ENCODE measurements around the gene SREBF1. TPM values are rescaled to one million over a fixed set of nuclear protein-coding genes. Genes with fewer than 3 reads are reported as not detected.

The SREBF1 gene
- total RNA-seq, 1 donor = 92.0 TPM

DNA sequence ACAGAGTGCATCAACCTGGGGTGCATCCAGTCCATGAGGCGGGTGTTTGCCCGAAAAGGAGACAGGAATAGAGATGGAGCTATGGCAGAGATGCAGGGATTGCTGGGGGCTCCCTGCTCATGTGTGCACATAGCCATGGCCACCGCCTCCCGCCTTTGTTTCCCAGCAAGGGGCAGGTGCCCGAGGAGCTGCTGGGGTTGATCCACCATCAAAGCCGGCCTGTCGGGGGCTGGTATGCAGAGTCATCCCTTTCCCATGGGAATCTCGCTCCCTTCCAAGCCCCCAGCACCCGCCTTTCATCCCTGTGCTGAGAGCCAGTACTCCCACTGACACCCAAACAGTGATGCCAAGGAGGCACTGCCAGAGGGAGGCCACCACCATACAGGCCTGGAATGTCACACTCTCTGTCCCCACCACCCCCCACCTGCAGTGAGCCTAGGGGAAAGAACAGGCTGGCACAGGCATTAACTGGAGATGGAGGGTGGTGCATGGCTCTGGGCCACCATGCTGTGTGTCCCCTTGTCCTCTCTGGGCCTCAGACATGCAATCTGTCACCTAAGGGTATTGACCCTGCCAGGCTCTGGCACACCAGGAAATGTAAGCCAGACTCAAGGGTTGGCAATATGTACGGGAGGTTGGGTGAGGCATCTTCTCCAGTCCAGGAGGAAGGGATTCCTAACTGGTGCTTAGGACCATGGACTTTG, 65.1 kb downstream of the SREBF1 start:
- DNase-seq (ENCODE audit: low read depth) = no peak
- TF ChIP-seq, protein P1, sequence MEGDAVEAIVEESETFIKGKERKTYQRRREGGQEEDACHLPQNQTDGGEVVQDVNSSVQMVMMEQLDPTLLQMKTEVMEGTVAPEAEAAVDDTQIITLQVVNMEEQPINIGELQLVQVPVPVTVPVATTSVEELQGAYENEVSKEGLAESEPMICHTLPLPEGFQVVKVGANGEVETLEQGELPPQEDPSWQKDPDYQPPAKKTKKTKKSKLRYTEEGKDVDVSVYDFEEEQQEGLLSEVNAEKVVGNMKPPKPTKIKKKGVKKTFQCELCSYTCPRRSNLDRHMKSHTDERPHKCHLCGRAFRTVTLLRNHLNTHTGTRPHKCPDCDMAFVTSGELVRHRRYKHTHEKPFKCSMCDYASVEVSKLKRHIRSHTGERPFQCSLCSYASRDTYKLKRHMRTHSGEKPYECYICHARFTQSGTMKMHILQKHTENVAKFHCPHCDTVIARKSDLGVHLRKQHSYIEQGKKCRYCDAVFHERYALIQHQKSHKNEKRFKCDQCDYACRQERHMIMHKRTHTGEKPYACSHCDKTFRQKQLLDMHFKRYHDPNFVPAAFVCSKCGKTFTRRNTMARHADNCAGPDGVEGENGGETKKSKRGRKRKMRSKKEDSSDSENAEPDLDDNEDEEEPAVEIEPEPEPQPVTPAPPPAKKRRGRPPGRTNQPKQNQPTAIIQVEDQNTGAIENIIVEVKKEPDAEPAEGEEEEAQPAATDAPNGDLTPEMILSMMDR (IDR thresholded peaks at IDR 0.05; ENCODE audit: insufficient read depth, low read depth, low read length) = no peak
- H3K4me3 ChIP-seq (ENCODE audit: low read depth, low read length) = no peak overlapping the region

DNA sequence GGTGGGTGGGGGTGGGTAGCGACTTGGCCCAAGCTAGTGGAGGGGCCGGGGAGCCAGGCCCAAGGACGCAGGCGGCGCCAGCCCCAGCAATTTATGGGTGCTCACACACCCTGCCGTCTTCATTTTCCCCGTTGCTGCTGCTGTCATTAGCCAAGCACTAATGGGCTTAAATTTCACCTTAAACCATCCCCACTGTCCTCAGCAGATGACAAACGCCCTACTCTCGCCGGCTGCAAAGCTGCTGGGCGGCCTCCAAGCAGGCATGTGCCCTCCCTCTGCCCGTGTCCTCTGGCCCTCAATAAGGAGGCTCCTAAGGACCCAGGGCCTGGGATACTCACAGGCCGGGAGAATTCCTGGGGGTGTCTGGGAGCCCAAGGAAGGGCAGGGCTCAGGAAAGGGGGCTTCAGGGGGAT, 66.1 kb downstream of the SREBF1 start:
- TF ChIP-seq, protein P1 (IDR thresholded peaks at IDR 0.05; ENCODE audit: insufficient read depth, low read depth, low read length) = no peak
- no peak for DNase-seq (ENCODE audit: low read depth)
- no peak overlapping the region for H3K4me3 ChIP-seq (ENCODE audit: low read depth, low read length)

DNA sequence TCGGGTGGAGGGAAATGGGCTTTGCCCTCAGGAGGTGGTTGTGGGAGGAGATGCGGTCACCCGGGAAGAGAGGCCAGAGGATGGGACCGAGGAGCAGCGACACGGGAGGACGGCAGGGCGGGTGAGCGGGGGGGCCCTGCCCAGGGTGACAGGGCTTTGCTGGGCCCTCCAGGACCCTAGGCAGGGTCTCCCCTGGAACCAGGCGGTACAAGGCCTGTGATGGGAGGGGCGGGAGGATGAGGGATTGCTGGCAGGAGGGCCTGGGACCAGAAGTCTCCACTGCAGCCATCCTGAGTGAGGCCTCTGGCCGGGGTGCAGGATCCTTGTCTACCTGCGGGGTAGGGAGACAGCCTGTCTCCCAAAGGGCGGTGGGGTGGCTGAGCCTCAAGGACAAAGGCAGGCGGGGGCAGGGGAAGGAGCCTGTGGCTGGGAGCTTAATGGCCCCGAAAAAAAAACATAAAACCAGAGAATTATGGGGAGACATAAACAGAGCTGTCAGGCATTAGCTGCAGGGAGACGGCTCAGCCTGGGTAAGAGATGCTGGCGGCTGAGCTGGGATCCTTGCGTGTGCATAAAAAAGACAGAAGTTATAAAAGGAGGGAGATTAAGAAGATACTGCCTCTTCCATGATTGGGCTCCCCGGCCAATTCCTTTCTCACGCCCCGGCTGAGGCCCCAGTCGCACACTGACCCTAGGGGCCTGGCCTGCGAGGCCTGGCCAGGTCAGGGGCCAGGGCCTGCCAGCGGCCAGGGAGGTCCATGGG, 66.7 kb downstream of the SREBF1 start:
- DNase-seq (ENCODE audit: low read depth) = no peak
- H3K4me3 ChIP-seq (ENCODE audit: low read depth, low read length) = no peak overlapping the region
- TF ChIP-seq, protein P1 (IDR thresholded peaks at IDR 0.05; ENCODE audit: insufficient read depth, low read depth, low read length) = no peak

DNA sequence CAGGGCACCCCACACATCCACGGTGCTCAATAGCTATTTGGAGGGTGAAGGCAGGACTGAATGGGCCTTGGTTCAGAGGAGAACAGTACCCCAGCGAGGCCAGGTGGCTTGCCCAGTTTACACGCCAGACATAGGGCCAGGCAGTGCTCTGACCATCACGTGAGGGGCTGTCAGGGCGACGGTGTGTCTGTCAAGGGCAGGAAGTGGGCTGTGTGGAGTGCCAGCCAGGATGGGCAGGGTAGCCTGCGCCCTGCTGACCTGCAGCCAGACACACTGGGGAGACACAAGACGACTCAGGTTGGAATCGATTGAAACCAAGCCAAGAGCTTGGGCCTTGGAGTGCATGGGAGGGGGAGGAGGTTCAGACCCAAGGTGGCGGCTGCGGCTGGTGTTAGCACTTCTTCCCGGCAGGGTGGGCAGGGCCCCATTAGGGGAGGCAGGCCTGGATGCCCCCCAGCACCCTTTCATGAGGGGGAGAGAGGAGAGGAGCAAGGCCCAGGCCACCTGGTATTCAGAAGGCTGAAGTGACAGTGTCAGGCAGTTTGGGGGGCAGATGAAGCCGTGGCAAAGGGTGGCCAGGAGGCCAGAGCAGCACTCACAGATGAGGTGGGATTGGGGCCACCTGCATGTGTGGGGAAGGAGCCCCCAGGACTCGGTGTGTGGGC, 68.2 kb downstream of the SREBF1 start:
- TF ChIP-seq, protein P1 (IDR thresholded peaks at IDR 0.05; ENCODE audit: insufficient read depth, low read depth, low read length) = no peak
- DNase-seq (ENCODE audit: low read depth) = no peak
- H3K4me3 ChIP-seq (ENCODE audit: low read depth, low read length) = no peak overlapping the region

DNA sequence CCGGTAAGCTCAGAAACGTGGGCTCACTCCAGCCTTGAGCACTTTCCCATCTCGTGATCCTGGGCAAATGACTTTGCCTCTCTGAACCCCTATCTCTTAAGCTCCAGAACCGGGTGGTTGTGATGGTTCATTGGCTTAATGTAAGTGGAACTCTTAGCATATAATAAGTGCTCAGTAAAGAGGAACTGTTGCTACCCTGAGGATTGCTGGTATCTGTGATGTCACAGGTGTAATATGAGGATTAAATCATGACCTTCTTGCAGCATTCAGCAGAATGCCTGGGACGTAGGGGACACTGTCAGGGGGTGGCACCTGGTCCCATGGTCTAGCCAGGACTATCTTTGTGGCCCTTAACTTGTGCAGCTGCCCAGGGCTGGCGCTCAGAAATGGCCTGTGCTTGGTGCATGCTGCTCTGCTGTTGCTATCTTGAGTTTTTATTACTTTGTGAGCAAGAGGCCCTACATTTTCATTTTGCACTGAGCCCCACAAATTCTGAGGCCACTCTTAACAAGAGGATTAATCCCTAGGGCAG, 68.8 kb downstream of the SREBF1 start:
- TF ChIP-seq, protein P1 (IDR thresholded peaks at IDR 0.05; ENCODE audit: insufficient read depth, low read depth, low read length) = no peak
- DNase-seq (ENCODE audit: low read depth) = no peak
- no peak overlapping the region for H3K4me3 ChIP-seq (ENCODE audit: low read depth, low read length)

DNA sequence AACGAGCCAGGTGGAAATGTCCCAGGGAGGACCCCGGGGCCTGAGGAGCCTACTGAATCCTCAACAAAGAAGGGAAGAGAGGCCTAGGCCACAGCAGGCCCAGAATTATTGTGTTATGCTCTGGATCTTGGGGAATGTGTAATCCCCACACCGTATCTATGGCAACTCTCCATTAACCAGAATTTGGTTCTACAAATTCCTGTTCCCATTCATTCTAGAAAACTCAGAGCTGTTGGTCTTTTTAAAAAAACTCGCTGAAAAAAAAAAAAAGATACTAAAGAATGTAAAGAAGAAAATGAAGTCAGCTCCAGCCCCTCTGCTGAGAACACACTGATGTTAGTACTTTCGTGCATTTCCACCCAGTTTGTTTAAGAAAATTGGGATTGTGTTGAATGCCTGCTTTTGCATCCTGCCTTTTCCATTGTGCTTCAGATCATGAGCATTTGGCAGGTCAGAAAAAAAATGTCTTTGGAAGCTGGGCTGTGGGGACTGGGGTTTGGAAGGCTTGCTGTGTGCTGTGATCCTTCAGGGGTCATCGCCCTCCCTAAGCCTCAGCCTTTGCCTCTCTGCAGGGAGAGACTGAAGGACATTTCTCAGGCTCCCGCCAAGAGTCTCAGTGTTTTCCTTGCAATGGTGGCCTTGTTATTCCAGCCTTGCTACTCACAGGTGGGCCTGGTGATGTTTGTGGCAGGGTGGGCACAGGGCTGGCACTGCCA, 69.5 kb downstream of the SREBF1 start:
- no peak overlapping the region for H3K4me3 ChIP-seq (ENCODE audit: low read depth, low read length)
- DNase-seq (ENCODE audit: low read depth) = no peak
- TF ChIP-seq, protein P1 (IDR thresholded peaks at IDR 0.05; ENCODE audit: insufficient read depth, low read depth, low read length) = no peak

Data from fibroblast of villous mesenchyme (primary cell).